Mucosa of stomach (tissue), 1 donor: Measurements from ENCODE around the gene CD48.

Experiments
- H3K27me3 ChIP-seq: one replicate; pipeline ENCODE4 v1.7.0; 2013; ENCODE audit warnings: mild to moderate bottlenecking, low read length; ENCODE audit not compliant: control insufficient read depth, insufficient read depth
- H3K36me3 ChIP-seq: one replicate; pipeline ENCODE4 v1.7.0; 2013; ENCODE audit warnings: low read length; ENCODE audit not compliant: control insufficient read depth, insufficient read depth
- H3K4me1 ChIP-seq: one replicate; pipeline ENCODE4 v1.7.0; 2013; ENCODE audit warnings: mild to moderate bottlenecking, low read length; ENCODE audit not compliant: control insufficient read depth, insufficient read depth
- H3K4me3 ChIP-seq: one replicate; pipeline ENCODE4 v1.7.0; 2013; ENCODE audit warnings: low read length
- H3K9ac ChIP-seq: one replicate; pipeline ENCODE4 v1.7.0; 2013; ENCODE audit warnings: mild to moderate bottlenecking, low read length, moderate library complexity
- H3K9me3 ChIP-seq: one replicate; pipeline ENCODE4 v1.7.0; 2013; ENCODE audit warnings: mild to moderate bottlenecking, low read length, moderate library complexity; ENCODE audit not compliant: control insufficient read depth
- donor health status: Pancreatic carcinoma.

Gene CD48

GRCh38 chr1:160711602-160712311, at the start of gene CD48:
TSS of gene CD48 (minus strand) at chr1:160711822. CDS start at chr1:160711763, 59 bp downstream.
- H3K9me3 ChIP-seq, result no peaks in the 10 kb centered on the region
- no peaks in the 10 kb centered on the region for H3K36me3 ChIP-seq
- no peaks in the 10 kb centered on the region for H3K4me1 ChIP-seq
- no peaks in the 10 kb centered on the region for H3K27me3 ChIP-seq
- no peak within 1 kb of the TSS for H3K9ac ChIP-seq
- H3K4me3 ChIP-seq, result no peak within 1 kb of the TSS

DNA sequence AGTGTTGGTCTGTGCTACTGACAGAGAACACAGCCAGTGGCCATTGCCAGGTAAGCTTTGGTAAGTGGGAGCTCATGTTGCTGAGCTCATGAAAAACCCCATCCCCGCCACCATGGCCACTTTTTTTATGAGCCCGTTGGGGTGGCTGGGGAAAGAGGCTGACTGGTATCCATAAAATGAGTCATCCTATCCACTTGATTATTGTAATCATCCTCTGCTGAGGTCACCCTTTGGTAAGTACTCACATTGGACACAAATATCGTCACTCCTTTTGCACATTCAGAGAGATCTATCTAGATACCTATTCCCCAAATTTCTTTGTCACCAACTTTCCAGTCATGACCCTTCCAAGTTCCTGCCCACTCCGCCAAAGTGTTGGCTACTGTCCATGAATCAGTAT, 49.4 kb upstream of the CD48 start:
- Histone ChIP-seq H3K9me3 (no peaks in the 10 kb centered on the region), H3K9ac (no peak overlapping the region), H3K27me3 (no peaks in the 10 kb centered on the region), H3K36me3 (no peaks in the 10 kb centered on the region), H3K4me3 (no peak overlapping the region), H3K4me1 (no peaks in the 10 kb centered on the region)

- H3K9ac ChIP-seq, result no peak overlapping the region
- no peaks in the 10 kb centered on the region for H3K9me3 ChIP-seq
- no peaks in the 10 kb centered on the region for H3K4me1 ChIP-seq
- H3K27me3 ChIP-seq, result no peaks in the 10 kb centered on the region
- no peak overlapping the region for H3K4me3 ChIP-seq
- H3K36me3 ChIP-seq, result no peaks in the 10 kb centered on the region
These were observed 48.1 kb upstream of the CD48 start for GRCh38 chr1:160759740-160760139.

GRCh38 chr1:160758521-160758920, 46.9 kb upstream of the CD48 start:
- no peak overlapping the region for H3K9ac ChIP-seq
- H3K27me3 ChIP-seq, result no peaks in the 10 kb centered on the region
- no peaks in the 10 kb centered on the region for H3K9me3 ChIP-seq
- H3K4me3 ChIP-seq, result no peak overlapping the region
- no peaks in the 10 kb centered on the region for H3K36me3 ChIP-seq
- no peaks in the 10 kb centered on the region for H3K4me1 ChIP-seq

GRCh38 chr1:160756849-160757201, 45.2 kb upstream of the CD48 start:
- H3K27me3 ChIP-seq, result no peaks in the 10 kb centered on the region
- H3K9ac ChIP-seq, result no peak overlapping the region
- H3K4me1 ChIP-seq, result no peaks in the 10 kb centered on the region
- no peak overlapping the region for H3K4me3 ChIP-seq
- no peaks in the 10 kb centered on the region for H3K36me3 ChIP-seq
- no peaks in the 10 kb centered on the region for H3K9me3 ChIP-seq

- Histone ChIP-seq H3K36me3 (no peaks in the 10 kb centered on the region), H3K9ac (no peak overlapping the region), H3K27me3 (no peaks in the 10 kb centered on the region), H3K4me3 (no peak overlapping the region), H3K9me3 (no peaks in the 10 kb centered on the region), H3K4me1 (no peaks in the 10 kb centered on the region)
These were observed 44.6 kb upstream of the CD48 start for GRCh38 chr1:160755911-160756848.

DNA sequence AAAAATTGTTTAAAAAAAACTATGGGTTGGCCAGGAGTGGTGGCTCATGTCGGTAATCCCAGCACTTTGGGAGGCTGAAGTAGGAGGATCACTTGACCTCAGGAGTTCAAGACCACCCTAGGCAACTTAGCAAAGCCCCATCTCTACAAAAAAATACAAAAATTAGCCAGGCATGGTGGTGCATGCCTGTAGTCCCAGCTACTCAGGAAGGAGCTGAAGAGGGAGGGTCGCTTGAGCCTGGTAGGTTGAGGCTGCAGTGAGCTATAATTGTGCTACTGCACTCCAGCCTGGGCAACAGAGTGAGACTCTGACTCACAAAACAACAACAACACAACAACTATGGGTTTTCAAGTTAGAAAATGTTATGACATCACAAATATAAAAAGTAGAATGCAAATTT, 43.8 kb upstream of the CD48 start:
- no peak overlapping the region for H3K9ac ChIP-seq
- peaks cover 4% of the 10 kb centered on the region for H3K27me3 ChIP-seq
- H3K4me3 ChIP-seq, result no peak overlapping the region
- H3K36me3 ChIP-seq, result no peaks in the 10 kb centered on the region
- H3K9me3 ChIP-seq, result no peaks in the 10 kb centered on the region
- H3K4me1 ChIP-seq, result no peaks in the 10 kb centered on the region

DNA sequence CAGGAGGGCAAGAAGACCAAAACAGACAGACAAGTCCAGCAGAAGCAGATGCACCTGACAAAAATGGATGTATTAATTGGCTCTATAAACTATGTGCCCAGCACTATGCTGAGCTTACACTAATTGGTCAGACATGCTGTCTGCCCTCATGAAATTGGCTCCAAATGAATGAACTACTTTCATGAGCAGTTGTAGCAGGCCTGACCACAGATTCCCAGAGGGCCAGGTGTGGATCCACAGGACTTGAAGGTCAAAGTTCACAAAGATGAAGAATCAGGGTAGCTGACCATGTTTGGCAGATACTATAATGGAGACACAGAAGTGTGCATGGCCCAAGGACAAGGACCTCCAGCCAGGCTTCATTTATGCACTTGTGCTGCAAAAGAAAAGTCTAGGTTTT, 42.0 kb upstream of the CD48 start:
- H3K27me3 ChIP-seq, result peaks cover 5% of the 10 kb centered on the region
- H3K9me3 ChIP-seq, result no peaks in the 10 kb centered on the region
- no peaks in the 10 kb centered on the region for H3K4me1 ChIP-seq
- H3K36me3 ChIP-seq, result no peaks in the 10 kb centered on the region
- no peak overlapping the region for H3K4me3 ChIP-seq
- H3K9ac ChIP-seq, result no peak overlapping the region

GRCh38 chr1:160752924-160753323, 41.3 kb upstream of the CD48 start:
- H3K27me3 ChIP-seq, result peaks cover 5% of the 10 kb centered on the region
- H3K4me1 ChIP-seq, result no peaks in the 10 kb centered on the region
- no peaks in the 10 kb centered on the region for H3K36me3 ChIP-seq
- no peak overlapping the region for H3K4me3 ChIP-seq
- H3K9me3 ChIP-seq, result no peaks in the 10 kb centered on the region
- H3K9ac ChIP-seq, result no peak overlapping the region

DNA sequence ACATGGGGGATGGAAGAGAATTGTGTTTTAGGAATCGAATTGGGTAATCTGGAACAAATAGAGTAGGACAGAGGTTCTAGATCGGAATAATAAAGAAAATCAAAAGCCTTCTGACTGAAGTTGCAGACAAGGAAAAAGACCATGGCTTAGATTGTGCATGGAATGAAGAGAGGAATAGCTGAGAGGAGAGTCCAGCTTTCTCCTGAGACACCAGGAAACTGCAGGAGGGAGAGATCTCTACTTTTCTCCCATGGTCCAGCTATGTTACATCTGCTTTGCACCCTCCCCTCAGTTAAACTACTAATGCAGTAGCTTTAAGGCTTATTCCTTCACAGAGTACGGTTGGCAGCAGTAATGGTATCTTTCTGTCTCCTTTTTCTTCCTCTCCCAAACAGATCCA, 40.8 kb upstream of the CD48 start:
- peaks cover 5% of the 10 kb centered on the region for H3K27me3 ChIP-seq
- no peak overlapping the region for H3K9ac ChIP-seq
- H3K36me3 ChIP-seq, result no peaks in the 10 kb centered on the region
- no peak overlapping the region for H3K4me3 ChIP-seq
- no peaks in the 10 kb centered on the region for H3K4me1 ChIP-seq
- H3K9me3 ChIP-seq, result no peaks in the 10 kb centered on the region

- H3K36me3 ChIP-seq, result no peaks in the 10 kb centered on the region
- no peak overlapping the region for H3K4me3 ChIP-seq
- H3K4me1 ChIP-seq, result no peaks in the 10 kb centered on the region
- no peaks in the 10 kb centered on the region for H3K9me3 ChIP-seq
- no peak overlapping the region for H3K9ac ChIP-seq
- H3K27me3 ChIP-seq, result peaks cover 5% of the 10 kb centered on the region
These were observed 39.0 kb upstream of the CD48 start for GRCh38 chr1:160750608-160751007.

DNA sequence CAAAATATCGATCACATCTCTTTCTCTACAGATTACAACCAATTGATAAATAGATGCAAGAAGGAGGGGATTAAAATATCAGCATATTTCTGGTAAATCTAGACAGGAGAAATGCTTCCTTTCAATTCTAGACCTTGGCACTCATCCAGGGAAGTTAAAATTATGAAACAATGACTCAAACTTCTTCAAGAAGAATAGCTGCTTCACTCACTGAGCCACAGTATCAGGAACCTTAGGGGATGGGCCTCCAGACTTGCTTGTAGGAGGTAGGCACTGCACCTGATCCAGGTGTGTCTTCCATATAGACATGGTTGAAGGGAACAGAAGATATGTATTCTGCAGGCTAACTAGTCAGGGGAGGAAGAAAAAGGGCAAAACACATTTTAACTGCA, 37.3 kb upstream of the CD48 start:
- no peaks in the 10 kb centered on the region for H3K36me3 ChIP-seq
- H3K4me3 ChIP-seq, result no peak overlapping the region
- no peaks in the 10 kb centered on the region for H3K9me3 ChIP-seq
- H3K4me1 ChIP-seq, result no peaks in the 10 kb centered on the region
- H3K9ac ChIP-seq, result no peak overlapping the region
- peaks cover 5% of the 10 kb centered on the region for H3K27me3 ChIP-seq
